ENCODE results near the gene CCNI2.
"Not testable (repeated sequence)": the region's sequence is repeated elsewhere in the genome, so short reads cannot be mapped to it uniquely, and the experiment has no call there.

The CCNI2 gene

GRCh38 chr5:132785365-132785764 lies 38.1 kb downstream of the CCNI2 start:
- no peak for DNase-seq

DNA sequence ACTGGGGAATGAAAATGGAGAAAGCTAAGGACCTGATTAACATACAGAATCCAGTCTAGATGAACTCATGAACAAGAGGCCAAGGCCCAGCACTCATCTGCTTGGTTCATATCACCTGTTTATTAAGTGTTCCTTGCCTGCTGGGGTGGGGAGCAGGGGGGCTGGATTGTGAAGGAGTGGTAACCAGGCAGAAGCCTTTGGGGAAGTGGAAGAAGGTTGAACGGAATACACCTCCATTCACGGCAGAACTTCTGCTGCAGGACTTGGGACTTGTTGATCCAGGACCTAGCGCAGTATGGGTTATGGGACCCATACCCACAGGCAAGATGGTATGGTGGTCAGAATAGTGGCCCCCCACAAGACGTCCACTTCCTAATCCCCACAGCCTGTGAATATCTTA lies 38.6 kb downstream of the CCNI2 start:
- no peak for DNase-seq

DNA sequence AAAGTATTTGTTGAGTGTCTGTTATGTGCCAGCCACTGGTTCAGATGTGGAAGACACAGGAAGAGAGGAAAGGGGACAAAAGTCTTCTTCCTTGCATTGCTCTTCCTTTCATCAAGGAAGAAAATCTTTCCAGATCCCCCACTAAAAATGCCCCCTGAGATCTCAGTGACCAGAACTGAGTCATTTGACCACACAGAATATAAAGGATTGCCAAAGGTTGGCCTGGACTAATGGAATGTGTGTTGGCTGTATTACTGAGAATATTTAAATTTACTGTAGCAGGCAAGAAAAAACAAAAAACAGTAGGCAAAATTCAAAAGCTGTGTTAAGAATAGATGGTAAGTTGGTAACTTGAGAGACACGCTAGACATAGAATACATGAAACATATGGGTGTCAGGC lies 39.9 kb downstream of the CCNI2 start:
- DNase-seq = no peak

GRCh38 chr5:132788508-132788907 lies 41.3 kb downstream of the CCNI2 start:
- DNase-seq = no peak

DNA sequence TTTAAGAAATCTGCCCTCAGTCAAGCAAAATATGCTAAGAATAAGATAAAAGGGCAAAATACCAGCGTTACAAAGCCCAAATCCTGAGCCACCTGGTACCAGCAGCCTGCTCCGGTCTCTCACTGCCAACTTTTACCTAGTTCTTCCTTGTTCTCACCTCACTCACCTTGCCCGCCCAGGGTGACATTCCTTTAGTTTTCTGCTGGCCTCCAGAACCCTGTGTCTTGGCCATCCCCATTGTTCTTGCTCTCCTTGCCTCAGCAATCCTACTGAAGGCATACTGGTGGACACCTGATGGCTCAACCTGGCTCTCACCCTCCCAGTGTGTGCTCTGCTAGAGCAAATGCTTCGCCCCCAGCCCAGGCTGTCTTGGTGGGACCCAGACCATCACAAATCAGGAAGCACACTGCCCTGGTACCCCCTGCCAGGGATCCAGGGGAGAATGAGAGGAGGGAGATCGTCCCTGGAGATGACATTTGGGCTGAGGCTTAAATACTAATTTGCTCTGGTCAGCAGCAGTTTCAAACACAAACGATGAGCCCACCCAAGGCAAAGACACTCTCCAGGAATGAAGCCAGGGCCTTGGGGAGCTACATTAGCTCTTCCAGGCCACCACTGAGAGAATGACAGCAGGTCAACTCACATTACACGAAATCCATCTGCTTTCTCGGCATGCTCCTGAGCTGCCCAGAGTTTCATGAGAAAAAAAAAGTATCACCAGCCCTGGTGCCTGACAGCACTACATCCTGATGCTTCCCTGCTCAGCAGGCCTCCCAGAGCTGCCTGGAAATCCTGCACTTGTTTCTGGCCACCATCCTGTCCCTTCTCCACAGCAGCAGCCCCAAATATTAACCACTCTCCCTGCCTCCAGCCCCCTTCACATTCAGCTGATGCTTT lies 42.0 kb downstream of the CCNI2 start:
- no peak for DNase-seq

DNA sequence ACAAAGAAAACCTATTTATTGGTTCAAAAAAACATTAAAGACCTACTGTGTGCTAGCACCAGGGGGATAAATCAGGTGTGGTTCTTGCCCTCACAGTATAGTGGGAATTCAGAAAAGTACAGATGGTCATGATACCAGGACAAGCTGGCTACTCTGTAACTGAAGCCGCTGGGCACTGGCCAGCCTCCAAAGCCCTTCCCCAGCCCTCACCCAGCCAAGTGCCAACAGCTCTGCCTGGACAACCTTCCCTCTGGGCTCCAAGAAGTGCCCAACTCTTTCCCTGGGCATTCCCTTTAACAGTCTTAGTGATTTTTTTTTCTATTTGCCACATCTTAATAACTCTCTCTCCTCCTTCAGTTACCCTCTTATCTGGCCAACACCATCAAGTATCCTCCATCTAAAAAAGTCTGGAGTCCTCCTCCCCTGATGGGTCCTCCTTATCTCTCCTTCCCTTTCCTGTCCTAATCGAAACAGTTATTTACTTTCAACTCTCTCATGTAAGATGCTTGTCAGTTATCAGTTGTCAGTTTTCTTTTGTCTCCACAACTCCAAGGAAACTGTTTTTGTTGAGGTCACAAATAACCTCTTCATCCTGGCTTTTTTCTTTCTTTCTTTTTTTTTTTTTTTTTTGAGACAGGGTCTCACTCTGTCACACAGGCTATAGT lies 43.1 kb downstream of the CCNI2 start:
- DNase-seq = no peak

DNA sequence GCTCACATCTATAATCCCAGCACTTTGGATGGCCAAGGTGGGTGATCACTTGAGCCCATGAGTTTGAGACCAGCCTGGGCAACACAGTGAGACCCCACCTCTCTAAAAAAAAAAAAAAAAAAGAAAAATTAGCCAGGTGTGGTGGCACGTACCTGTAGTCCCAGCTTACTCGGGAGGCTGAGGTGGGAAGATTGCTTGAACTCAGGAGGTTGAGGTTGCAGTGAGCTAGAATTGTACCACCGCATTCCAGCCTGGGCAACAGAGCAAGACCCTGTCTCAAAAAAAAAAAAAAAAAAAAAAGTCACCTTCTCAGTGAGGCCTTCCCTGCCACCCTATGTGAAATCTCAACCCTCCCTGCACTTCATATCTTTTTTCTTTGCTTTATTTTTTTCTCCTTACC lies 43.8 kb downstream of the CCNI2 start:
- DNase-seq = no peak

DNA sequence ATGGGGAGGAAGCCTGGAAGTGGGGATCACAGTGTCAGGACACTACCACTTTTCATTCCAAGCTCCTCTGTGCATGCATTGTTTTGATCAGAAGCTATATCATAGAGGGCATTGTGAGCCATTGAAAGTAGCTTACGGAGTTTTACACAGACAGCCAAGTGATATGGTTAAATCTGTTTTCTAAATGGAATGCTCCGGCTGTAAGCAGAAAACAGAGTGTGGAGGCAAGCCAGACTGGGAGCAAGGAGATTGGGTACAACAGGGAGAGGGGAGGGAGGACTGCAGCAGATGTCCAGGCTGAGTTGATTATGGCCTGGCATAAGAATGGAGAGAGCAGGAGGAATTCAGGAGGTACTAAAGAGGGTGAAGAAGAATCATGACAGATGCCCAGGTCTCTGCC lies 50.4 kb downstream of the CCNI2 start:
- DNase-seq = no peak

DNA sequence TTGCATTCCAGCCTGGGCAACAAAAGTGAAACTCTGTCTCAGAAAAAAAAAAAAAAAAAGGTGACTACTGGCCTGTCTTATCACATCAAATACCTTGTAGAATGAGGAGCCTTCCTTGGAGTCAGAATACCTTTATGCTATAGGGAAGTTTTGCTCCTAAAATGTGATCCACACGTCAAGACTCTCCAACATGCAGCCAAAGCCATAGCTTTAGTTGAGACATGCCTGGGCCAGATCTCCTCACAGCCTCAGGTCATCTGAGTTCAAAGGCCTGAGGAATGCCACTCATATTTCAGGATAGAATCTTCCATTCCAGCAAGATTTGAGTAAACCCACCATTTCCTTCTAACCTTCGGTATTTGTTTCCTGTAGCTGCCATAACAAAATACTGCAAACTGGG lies 52.2 kb downstream of the CCNI2 start:
- no peak for DNase-seq

- DNase-seq = no peak
These were observed 53.3 kb downstream of the CCNI2 start for GRCh38 chr5:132800545-132800944.

DNA sequence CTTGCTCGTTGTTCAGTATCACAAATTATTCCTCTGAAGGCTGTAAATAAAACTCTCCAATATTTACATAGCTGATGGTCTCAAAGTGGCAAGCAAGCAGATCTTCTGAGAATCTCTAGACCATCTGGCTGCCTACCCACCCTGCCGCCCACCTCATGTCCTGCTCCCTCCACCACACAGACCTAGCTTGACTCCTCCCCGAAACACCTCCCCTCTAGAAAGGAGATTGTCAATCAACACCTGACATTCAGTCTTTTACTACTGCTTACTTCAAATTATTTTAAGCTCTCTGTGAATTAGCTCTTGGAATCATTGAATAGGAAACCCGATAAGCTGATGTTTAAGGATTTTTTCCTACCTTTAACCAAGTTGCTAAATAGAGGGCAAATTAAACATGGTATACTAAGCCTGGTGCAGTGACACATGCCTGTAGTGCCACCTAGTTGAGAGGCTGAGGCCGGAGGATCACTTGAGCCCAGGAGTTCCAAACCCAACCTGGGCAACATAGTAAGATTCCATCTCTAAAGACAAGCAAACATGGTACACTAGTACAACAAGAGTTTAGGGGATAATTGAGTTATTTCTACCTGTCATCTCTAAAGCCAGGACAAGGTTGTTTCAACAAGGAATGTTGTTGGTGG lies 54.9 kb downstream of the CCNI2 start:
- no peak for DNase-seq

- not testable (repeated sequence) for DNase-seq
These were observed 55.5 kb downstream of the CCNI2 start for GRCh38 chr5:132802685-132803066.

Measured in activated gamma-delta T cell (primary cell).